Measurements from ENCODE around the gene CCSER2.

Gene CCSER2

DNA sequence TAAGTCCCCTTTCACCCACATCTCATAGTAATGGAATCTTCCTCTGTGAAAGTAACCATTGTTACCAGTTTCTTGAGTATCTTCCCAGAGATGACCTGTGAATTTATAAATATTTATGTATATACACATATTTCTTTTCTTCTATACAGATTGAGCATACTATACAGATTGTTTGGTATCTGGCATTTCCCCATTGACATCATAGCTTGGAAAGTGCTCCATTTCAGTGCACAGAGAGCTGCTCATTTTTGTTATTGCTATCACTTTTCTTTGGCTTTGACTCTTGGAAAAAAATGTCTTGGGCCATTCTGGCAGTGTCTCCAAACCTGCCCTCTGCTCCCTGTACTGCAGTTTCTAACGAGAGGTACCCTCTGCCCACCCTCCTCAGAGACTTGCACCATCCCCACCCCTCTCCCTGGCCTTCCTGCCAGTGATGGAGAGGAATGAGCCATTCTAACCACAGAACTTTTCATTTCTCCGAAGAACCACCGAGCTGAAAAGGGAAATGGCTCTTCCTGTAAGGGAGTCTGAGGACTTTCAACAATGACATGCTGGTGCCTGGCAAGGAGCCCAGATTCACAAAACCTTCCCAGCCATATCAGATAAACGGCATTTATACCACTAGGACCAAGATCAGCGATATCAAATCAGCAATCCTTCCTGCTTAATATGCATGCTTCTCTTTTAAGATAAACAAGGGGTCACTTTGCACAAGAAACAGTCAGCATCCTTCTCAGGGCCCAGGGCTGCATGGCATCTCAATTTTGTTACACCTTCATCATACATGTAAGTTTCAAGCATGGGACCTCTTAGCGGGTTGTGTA, 19.7 kb upstream of the CCSER2 start:
- Histone ChIP-seq H3K36me3 (no peaks in the 10 kb centered on the region), H3K4me3 (ENCODE audit: low read depth, low read length) (no peak overlapping the region), H3K9me3 (no peaks in the 10 kb centered on the region), H3K27me3 (no peaks in the 10 kb centered on the region), H3K4me1 (peaks cover 4% of the 10 kb centered on the region; the same call in 1 of the 2 replicates)
- TF ChIP-seq CTCF (IDR thresholded peaks at IDR 0.05; ENCODE audit: low read depth, low read length): no peak
- peak; percentile 23 for DNase-seq

- no peaks in the 10 kb centered on the region for H3K36me3 ChIP-seq
- no peaks in the 10 kb centered on the region for H3K9me3 ChIP-seq
- peaks cover 4% of the 10 kb centered on the region; the same call in 1 of the 2 replicates for H3K4me1 ChIP-seq
- DNase-seq: peak; percentile 25
- no peaks in the 10 kb centered on the region for H3K27me3 ChIP-seq
- TF ChIP-seq CTCF (IDR thresholded peaks at IDR 0.05; ENCODE audit: low read depth, low read length): no peak
- H3K4me3 ChIP-seq (ENCODE audit: low read depth, low read length): no peak overlapping the region
Measured at GRCh38 chr10:84310470-84310869, 17.9 kb upstream of the CCSER2 start.

- no peak for DNase-seq
- no peaks in the 10 kb centered on the region for H3K9me3 ChIP-seq
- no peak overlapping the region for H3K4me3 ChIP-seq (ENCODE audit: low read depth, low read length)
- no peak for TF ChIP-seq CTCF (IDR thresholded peaks at IDR 0.05; ENCODE audit: low read depth, low read length)
- no peaks in the 10 kb centered on the region for H3K27me3 ChIP-seq
- peaks cover 4% of the 10 kb centered on the region; the same call in 1 of the 2 replicates for H3K4me1 ChIP-seq
- H3K36me3 ChIP-seq: no peaks in the 10 kb centered on the region
Measured at GRCh38 chr10:84311576-84311975, 16.8 kb upstream of the CCSER2 start.

GRCh38 chr10:84312816-84313215, 15.6 kb upstream of the CCSER2 start:
- Histone ChIP-seq H3K27me3 (no peaks in the 10 kb centered on the region), H3K4me3 (ENCODE audit: low read depth, low read length) (no peak overlapping the region), H3K9me3 (no peaks in the 10 kb centered on the region), H3K36me3 (no peaks in the 10 kb centered on the region), H3K4me1 (peaks cover 4% of the 10 kb centered on the region; the same call in 1 of the 2 replicates)
- no peak for DNase-seq
- no peak for TF ChIP-seq CTCF (IDR thresholded peaks at IDR 0.05; ENCODE audit: low read depth, low read length)

GRCh38 chr10:84314275-84314674, 14.1 kb upstream of the CCSER2 start:
- DNase-seq: no peak
- no peaks in the 10 kb centered on the region for H3K36me3 ChIP-seq

More at GRCh38 chr10:84314275-84314674, 14.1 kb upstream of the CCSER2 start:
- no peak overlapping the region for H3K4me3 ChIP-seq (ENCODE audit: low read depth, low read length)
- TF ChIP-seq CTCF (IDR thresholded peaks at IDR 0.05; ENCODE audit: low read depth, low read length): no peak
- no peaks in the 10 kb centered on the region for H3K4me1 ChIP-seq
- H3K9me3 ChIP-seq: no peaks in the 10 kb centered on the region
- H3K27me3 ChIP-seq: no peaks in the 10 kb centered on the region

Measured in BE2C (cell line).